Glutamatergic neuron (in vitro differentiated cells): Measurements from ENCODE around the gene TPK1. TPM values are rescaled to one million over a fixed set of nuclear protein-coding genes. Genes with fewer than 3 reads are reported as not detected.

ENCODE experiments used
- DNase-seq: peaks from one replicate; pipeline ENCODE4 v3.0.0; 2022
- H3K27ac Mint-ChIP-seq: one replicate; pipeline ENCODE4 v1.8.0; 2020; ENCODE audit warnings: mild to moderate bottlenecking, mixed read lengths, inconsistent platforms; ENCODE audit not compliant: unreplicated experiment
- H3K27me3 Mint-ChIP-seq: one replicate; pipeline ENCODE4 v1.8.0; 2020; ENCODE audit warnings: mild to moderate bottlenecking, moderate library complexity, mixed read lengths, inconsistent platforms; ENCODE audit not compliant: unreplicated experiment
- H3K36me3 Mint-ChIP-seq: one replicate; pipeline ENCODE4 v1.8.0; 2020; ENCODE audit warnings: mild to moderate bottlenecking, mixed read lengths, inconsistent platforms; ENCODE audit not compliant: unreplicated experiment
- H3K4me1 Mint-ChIP-seq: one replicate; pipeline ENCODE4 v1.8.0; 2020; ENCODE audit warnings: mild to moderate bottlenecking, low read depth, mixed read lengths, inconsistent platforms; ENCODE audit not compliant: unreplicated experiment
- H3K4me3 Mint-ChIP-seq: one replicate; pipeline ENCODE4 v1.8.0; 2020; ENCODE audit warnings: mild to moderate bottlenecking, mixed read lengths, inconsistent platforms; ENCODE audit not compliant: unreplicated experiment
- H3K9me3 Mint-ChIP-seq: one replicate; pipeline ENCODE4 v1.8.0; 2020; ENCODE audit warnings: mild to moderate bottlenecking, moderate library complexity, mixed read lengths, inconsistent platforms; ENCODE audit not compliant: unreplicated experiment
- total RNA-seq: library from RNA; stranded (reverse); fragmentation: NEBNext Ultra II Directional; extraction: Animal tissue kit (Norgen Biotek cat#: 25700); gene quantifications from one replicate; pipeline ENCODE4 v1.2.1, GENCODE V29; 2021; ENCODE audit not compliant: unreplicated experiment
- TF ChIP-seq, protein P1 (sequence below): fragments of 200-600 bp; sonication (generic); IDR thresholded peaks from one replicate; pipeline ENCODE4 v1.5.0; 2021; ENCODE audit not compliant: partially characterized antibody, unreplicated experiment

Gene TPK1
- total RNA-seq, 1 donor from 2014 or later = 2.6 TPM

DNA sequence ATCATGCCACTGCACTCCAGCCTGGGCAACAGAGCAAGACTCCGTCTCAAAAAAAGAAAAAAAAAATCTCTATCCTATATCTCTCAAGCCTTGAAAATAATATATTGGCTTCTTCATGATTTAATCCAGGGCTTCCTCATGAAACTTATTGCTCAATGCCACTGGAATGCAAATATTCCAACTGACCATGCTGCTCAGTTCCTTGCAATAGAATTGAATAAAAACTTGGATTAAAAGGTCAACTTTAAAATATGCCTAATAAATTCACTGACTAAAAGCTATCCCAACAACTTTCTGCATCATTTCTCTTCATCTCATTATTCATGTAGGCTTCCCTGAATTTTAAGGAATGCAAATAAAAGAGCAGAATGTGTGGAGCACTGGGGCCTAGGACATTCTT is 390.3 kb downstream of the TPK1 start:
- Mint-ChIP-seq H3K27me3 (no peaks in the 10 kb centered on the region), H3K36me3 (no peaks in the 10 kb centered on the region), H3K27ac (no peak overlapping the region), H3K4me3 (no peak overlapping the region), H3K9me3 (no peaks in the 10 kb centered on the region), H3K4me1 (no peaks in the 10 kb centered on the region)
- TF ChIP-seq, protein P1, sequence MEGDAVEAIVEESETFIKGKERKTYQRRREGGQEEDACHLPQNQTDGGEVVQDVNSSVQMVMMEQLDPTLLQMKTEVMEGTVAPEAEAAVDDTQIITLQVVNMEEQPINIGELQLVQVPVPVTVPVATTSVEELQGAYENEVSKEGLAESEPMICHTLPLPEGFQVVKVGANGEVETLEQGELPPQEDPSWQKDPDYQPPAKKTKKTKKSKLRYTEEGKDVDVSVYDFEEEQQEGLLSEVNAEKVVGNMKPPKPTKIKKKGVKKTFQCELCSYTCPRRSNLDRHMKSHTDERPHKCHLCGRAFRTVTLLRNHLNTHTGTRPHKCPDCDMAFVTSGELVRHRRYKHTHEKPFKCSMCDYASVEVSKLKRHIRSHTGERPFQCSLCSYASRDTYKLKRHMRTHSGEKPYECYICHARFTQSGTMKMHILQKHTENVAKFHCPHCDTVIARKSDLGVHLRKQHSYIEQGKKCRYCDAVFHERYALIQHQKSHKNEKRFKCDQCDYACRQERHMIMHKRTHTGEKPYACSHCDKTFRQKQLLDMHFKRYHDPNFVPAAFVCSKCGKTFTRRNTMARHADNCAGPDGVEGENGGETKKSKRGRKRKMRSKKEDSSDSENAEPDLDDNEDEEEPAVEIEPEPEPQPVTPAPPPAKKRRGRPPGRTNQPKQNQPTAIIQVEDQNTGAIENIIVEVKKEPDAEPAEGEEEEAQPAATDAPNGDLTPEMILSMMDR = no peak
- DNase-seq = no peak

DNA sequence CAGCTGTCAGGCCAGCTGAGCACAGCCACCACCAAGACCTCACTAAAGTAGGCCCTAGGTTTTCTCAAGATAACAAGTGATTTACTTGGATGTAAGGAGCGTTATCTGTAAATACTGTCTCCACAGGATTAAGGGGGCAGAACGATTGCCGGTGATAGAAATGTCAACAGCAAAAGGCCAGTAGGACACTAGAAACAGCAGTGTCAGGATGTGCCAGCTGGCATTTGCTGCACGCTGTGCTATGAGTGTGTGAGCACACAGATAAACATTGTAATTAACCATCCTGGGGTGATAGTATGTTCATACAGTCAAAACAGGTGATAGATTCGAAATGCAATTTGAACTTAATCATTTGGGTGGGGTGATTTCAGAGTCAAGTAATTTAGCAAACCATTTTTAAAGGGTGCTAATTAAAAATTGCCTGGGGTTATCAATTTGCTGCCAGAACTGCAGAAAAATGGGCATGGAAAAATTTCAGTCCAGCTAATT is 396.1 kb downstream of the TPK1 start:
- no peak for DNase-seq
- Mint-ChIP-seq H3K4me3 (no peak overlapping the region), H3K27me3 (no peaks in the 10 kb centered on the region), H3K36me3 (no peaks in the 10 kb centered on the region), H3K4me1 (peaks cover 4% of the 10 kb centered on the region), H3K27ac (no peak overlapping the region), H3K9me3 (no peaks in the 10 kb centered on the region)
- TF ChIP-seq, protein P1 = no peak

DNA sequence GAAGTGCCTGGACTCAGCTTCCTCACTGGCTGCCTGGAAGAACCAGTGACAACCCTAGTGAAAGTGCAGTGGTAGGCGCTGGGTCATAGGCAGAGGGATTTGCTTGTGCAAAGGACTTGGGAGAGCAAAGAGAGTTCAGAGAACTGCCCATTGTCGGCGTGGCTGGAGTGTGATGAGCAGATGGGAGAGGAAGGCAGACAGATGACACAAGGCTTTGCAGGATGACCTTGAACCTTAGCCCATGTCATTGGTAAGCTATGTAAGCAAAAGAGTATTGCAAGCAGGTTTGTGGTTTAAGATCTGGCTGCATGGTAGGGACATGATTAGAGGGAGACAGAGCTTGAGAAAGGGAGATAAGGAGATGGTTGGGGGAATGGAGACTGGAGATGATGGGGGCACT is 397.1 kb downstream of the TPK1 start:
- Mint-ChIP-seq H3K4me1 (peaks cover 4% of the 10 kb centered on the region), H3K4me3 (no peak overlapping the region), H3K27me3 (no peaks in the 10 kb centered on the region), H3K9me3 (no peaks in the 10 kb centered on the region), H3K36me3 (no peaks in the 10 kb centered on the region), H3K27ac (no peak overlapping the region)
- TF ChIP-seq, protein P1 = no peak
- no peak for DNase-seq

DNA sequence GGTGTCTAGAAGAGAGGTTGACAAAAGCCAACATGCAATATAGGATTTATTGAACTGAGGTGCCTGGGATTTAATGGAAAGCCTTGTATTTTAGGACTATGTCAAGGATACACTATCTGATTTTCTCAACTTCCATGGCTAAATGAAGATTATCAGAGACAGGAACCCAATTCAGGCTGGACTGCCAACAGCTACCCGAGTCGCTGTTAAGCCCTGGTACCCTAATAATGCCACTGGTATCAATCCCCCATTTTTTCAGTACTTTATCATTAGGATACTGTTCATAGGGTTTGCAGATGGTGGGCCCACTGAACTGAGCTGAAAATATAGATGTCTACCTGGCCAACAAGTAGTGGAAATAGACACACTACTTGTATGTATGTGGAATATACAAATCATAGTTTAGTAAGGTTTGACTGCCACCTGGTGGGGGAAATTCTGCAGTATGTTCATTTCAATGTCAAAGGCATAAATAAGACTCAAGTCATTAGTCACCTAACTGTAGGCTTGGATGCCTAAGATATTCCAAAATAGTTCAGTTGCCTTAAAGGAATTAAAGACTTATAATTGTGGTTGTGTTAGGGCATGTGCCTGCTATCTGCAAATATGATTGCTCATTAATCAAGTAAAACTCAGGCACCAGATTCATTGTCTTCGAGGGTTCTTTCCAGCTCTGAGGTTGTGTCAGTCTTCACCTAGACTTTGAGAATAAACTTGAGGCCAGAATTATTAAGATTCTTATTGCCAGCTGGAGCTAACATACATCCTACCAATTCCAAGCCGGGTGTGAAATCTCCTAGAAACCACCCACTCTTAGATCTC is 398.3 kb downstream of the TPK1 start:
- Mint-ChIP-seq H3K9me3 (no peaks in the 10 kb centered on the region), H3K27me3 (no peaks in the 10 kb centered on the region), H3K4me3 (no peak overlapping the region), H3K36me3 (no peaks in the 10 kb centered on the region), H3K27ac (no peak overlapping the region), H3K4me1 (peaks cover 4% of the 10 kb centered on the region)
- peak; percentile 58 for DNase-seq
- TF ChIP-seq, protein P1 = peak; percentile 75

DNA sequence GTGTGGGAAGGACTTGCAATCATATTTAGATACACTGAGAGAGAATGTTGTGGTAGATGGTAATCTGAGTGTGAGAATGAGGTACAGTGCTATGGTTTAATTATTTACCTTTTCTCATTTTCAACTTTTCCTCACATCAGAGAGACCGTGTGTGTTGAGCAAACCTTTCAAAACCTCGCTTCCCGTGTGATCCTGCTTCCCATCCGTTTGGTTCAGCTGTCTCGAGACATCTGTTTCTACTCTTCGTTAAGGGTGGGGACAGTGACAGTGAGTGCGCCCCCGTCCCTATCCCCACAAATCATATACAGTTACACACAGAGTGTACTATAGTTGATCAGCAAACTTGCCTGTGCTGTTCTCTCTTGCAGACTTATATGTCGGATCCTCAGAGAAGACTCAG is 399.4 kb downstream of the TPK1 start:
- no peaks in the 10 kb centered on the region for H3K9me3 Mint-ChIP-seq
- H3K27me3 Mint-ChIP-seq = no peaks in the 10 kb centered on the region
- no peak overlapping the region for H3K27ac Mint-ChIP-seq
- H3K4me1 Mint-ChIP-seq = peaks cover 4% of the 10 kb centered on the region
- H3K36me3 Mint-ChIP-seq = no peaks in the 10 kb centered on the region
- DNase-seq = no peak
- TF ChIP-seq, protein P1 = no peak
- H3K4me3 Mint-ChIP-seq = no peak overlapping the region
